DMS153 treated with DMSO at 0.1 percent for 48 hours (cell line): Measurements from ENCODE around the gene DRD2.

Experiments
- DNase-seq: peaks from one replicate; lab custom pipeline; 2025; ENCODE audit not compliant: unreplicated experiment; lab: John Stamatoyannopoulos, UW

DRD2 gene

GRCh38 chr11:113487622-113488021 lies 12.4 kb upstream of the DRD2 start:
- DNase-seq, result no peak

GRCh38 chr11:113484223-113484622 lies 9.0 kb upstream of the DRD2 start:
- no peak for DNase-seq

GRCh38 chr11:113481672-113482071 lies 6.5 kb upstream of the DRD2 start:
- DNase-seq, result no peak

- no peak for DNase-seq
These were observed 6.0 kb upstream of the DRD2 start for GRCh38 chr11:113481226-113481625.

DNA sequence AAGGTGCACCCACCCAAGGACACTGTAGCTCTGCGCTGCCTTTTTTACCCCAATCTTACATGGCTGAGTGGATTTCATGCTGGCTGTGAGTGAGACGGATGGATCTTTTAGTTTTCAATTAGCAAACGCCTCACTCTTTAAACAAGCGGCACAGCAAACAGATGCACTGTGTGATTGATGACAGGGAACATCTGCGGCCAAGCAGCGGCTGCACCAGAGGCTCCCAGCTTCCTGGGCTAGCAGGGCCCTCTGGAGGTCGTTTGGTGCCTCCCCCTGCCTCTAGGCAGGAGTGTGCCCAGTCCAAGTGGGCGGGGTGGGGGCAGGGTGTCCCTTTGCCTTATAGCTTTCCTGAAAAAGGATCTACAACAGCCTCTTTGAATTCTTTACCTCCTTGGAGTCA lies 2.1 kb upstream of the DRD2 start:
- peak; percentile 35 for DNase-seq

- no peak for DNase-seq
These were observed 1.4 kb upstream of the DRD2 start for GRCh38 chr11:113476553-113476952.

GRCh38 chr11:113474362-113475159 lies 637 bp downstream of the DRD2 start:
- no peak for DNase-seq

DNA sequence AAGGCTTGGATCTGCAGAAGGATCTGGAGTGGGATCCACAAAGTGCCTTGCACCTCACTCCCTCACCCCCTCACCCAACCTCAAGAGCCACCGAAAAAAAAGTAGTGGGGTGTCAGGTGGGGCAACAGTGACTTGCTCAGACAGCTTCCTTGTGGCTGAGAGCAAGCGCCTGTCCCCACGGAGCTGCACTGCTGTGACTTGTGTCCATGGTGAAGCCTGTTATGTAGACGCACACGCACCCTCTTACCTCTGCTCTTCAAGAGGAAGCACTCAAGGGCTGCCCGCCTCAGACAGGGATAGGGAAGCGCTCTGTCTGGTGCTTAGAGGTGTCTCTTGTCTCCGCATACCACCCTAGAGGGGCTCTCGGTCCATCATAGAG lies 1.2 kb downstream of the DRD2 start:
- peak; percentile 10 for DNase-seq

DNA sequence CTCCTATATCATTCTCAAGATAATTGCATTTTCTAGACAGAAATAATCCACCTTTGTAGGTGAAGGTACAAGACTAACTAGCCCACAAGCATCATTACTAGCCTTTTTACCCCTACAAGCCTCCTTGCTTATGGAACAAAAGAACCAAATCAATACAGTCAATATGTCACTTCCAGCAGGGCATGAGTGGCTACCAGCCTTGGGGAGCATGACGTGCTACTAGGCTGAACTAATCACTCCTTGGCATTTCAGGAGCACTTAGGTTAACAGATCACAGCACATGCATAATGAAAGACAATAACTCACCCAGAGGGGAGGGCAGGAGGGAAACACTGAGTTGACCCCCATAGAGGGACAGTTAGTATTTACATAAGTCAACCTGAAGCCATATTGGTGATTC lies 2.7 kb downstream of the DRD2 start:
- DNase-seq, result no peak

GRCh38 chr11:113470233-113470632 lies 5.0 kb downstream of the DRD2 start:
- no peak for DNase-seq

DNA sequence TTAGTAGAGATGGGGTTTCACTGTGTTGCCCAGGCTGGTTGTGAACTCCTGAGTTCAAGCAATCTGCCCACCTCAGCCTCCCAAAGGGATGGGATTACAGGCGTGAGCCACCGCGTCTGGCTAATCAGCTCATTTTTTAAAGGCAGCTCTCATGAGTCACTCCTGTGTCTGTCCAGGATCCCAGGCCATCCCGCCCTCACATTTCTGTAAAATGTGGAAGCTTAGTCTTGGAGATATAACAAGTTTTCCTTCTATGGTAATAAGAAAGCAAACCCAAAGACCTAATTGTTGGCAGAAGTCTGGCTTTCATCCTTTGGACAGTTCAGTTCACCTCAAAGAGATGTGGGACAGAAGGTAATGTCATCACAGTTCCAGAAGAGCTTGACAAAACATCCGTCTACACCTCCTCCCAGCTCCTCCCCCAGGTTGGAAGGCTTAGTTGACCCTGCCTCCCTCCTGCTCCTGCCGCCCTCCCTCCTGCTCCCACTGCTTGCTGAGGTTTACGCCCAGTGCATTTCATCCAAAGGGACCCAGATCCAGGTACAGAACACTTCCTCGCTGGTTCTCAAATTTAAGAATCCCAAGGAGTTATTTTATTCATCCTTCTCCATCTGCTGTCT lies 6.4 kb downstream of the DRD2 start:
- DNase-seq, result no peak

DNA sequence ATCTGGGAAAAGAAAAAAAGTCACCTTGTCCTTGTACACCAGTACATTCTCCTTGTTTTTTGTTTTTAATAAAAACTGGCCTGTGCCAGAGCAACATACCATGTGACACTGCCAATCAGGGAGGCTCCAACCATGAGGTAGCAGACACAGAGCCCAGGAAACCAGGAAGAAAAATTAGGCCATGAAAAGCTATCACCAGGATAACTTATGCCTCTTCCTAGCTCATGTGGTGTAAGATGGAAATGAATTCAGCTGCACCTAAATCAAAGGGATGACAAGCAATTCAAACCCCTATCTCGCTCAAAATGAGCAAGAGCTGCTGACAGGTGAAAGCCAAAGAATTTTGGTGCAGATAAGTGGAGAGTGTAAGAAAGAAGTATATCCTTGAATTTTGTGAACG lies 7.7 kb downstream of the DRD2 start:
- DNase-seq, result no peak

- no peak for DNase-seq
These were observed 9.4 kb downstream of the DRD2 start for GRCh38 chr11:113465786-113466185.

GRCh38 chr11:113464416-113464815 lies 10.8 kb downstream of the DRD2 start:
- DNase-seq, result no peak

- DNase-seq, result no peak
These were observed 12.4 kb downstream of the DRD2 start for GRCh38 chr11:113462830-113463229.

DNA sequence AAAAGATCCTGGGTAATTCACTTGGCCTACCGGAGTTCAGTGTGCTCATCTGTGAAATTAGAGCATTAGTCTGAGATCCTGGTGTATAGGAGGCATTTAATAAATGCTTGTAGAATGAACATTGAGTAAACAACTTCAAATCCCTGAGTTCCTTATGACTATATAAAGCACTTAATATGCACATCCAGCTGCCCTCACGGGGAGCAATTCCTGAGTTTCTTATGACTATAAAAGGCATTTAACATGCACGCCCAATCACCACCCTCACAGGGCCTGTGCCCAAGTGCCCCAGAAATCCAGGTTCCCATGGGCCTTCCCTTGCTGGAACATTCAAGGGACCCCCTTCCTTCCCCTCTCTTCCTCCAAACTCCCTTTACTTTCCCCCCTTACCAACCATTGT lies 13.6 kb downstream of the DRD2 start:
- DNase-seq, result no peak

DNA sequence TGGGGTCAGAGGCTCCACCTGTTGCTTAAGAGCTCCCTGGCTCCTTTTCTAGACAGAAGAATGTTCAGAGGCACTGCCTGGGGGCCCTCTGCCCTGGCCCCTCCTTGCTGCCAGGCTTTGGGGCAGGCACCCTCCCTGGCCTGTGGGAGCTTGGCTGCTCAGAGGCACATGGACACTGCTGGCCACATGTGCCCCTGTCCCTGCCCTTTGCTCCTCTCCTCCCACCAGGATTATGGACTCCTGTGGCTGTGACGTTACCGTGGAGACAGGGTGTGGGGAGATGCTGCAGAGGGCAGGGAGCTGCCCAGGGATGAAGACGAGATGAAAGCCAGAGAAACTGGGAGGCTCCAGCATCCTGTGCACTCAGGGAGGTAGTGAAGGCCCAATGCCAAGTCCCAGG lies 14.7 kb downstream of the DRD2 start:
- no peak for DNase-seq

DNA sequence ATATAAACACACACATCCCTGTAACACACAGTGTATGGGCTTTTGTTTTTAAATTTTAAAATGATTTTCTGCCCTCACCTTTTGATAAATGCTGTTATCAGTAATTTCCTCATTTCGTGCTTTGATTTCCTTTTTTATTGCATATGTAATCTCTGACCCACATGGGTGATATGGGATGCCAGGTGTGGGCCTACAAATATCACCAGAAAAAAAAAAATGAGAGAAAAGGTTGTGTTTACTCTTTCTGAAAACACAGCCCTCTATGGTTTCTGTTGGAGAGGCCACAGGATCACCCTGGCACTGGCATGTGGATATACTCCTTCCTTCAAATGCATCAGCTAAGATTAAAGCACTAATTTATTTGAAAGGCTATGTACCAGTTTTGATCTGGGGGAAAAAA lies 17.0 kb downstream of the DRD2 start:
- no peak for DNase-seq

- no peak for DNase-seq
These were observed 17.4 kb downstream of the DRD2 start for GRCh38 chr11:113457784-113458183.

DNA sequence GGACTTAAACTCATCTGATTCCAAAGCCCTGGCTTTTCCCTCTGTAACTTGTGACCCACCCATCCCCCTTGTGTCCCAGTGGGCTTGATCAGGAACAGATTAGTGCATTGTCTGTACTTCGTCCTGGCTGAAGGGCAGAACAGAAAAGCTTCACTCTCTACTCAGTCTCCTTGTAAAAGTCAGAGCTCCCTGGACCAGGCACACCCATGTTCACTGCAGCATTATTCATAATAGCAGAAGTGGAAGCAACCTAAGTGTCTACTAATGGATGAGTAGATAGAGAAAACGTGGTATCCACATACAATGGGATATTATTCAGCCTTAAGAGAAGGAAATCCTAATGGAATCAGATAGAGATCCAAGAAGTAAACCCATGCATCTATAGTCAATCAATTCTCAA lies 20.7 kb downstream of the DRD2 start:
- DNase-seq, result no peak

GRCh38 chr11:113449743-113450142 lies 25.5 kb downstream of the DRD2 start:
- no peak for DNase-seq

DNA sequence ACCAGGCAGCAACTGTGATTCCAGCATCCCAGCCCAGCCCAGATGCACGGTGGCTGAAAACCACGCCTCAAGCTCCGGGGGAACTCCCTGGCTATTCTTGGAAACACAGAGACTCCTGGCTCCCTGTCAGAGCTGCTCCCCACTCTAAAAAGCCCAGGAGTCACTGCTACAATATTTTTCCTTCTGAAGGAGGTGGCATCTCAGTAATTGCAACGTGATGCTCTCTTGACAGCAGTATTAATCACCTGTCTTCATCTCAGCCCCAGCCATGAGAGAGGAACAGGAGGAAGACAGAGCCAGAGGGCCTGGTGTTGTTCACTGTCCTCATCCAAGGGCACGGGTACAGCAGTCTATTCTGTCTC lies 26.9 kb downstream of the DRD2 start:
- DNase-seq, result no peak
